Body of pancreas (tissue), 4 donors: ENCODE measurements around the gene WWOX.

Source experiments
- CTCF ChIP-seq, 7 experiments: fragments of 450-650 bp in 4 of 7; fragments of 200-600 bp in 3 of 7; sonication (generic) in 3 of 7; IDR thresholded peaks; one replicate each; pipeline ENCODE4 v1.5.1; 2016 to 2019; ENCODE audit warnings: antibody characterized with exemption in 7 of 7
- POLR2A ChIP-seq, 3 donors: fragments of 450-650 bp; IDR thresholded peaks; one replicate each; pipeline ENCODE4 v1.6.1; 2016; ENCODE audit warnings: antibody characterized with exemption in 3 of 3, mild to moderate bottlenecking in 2 of 3

- TF ChIP-seq CTCF (IDR thresholded peaks at IDR 0.05) (no peak), POLR2A (IDR thresholded peaks at IDR 0.05) (no peak)
These were observed 1043.6 kb downstream of the WWOX start for GRCh38 chr16:79143026-79143425.
